Tibial nerve (tissue), 4 donors: ENCODE measurements around the gene BPIFB6. TPM values are rescaled to one million over a fixed set of nuclear protein-coding genes. Genes with fewer than 3 reads are reported as not detected.

Experiments
- DNase-seq, 2 donors: peaks; one replicate each; pipeline ENCODE4 v3.0.0-alpha.2; 2019; ENCODE audit warnings: low spot score in 2 of 2
- H3K27ac ChIP-seq, 4 donors: fragments of 200-600 bp; sonication (generic) in 3 of 4; one replicate each; pipeline ENCODE4 v1.5.1; 2017 to 2019; ENCODE audit warnings: mild to moderate bottlenecking in 1 of 4
- H3K27me3 ChIP-seq, 2 donors: fragments of 200-600 bp; sonication (generic) in 1 of 2; one replicate each; pipeline versions ENCODE4 v1.5.1 to v1.6.0; 2017 to 2019
- H3K36me3 ChIP-seq, 3 donors: fragments of 200-600 bp; sonication (generic); one replicate each; pipeline ENCODE4 v1.5.1; 2018 to 2019
- H3K4me1 ChIP-seq, 4 donors: fragments of 200-600 bp; sonication (generic) in 3 of 4; one replicate each; pipeline ENCODE4 v1.5.1; 2017 to 2019
- H3K4me3 ChIP-seq, 4 donors: fragments of 200-600 bp; sonication (generic) in 3 of 4; one replicate each; pipeline ENCODE4 v1.5.1; 2017 to 2019; ENCODE audit warnings: mild to moderate bottlenecking in 1 of 4, moderate library complexity in 1 of 4
- H3K9me3 ChIP-seq, 4 donors: fragments of 200-600 bp; sonication (generic) in 3 of 4; one replicate each; pipeline ENCODE4 v1.5.1; 2017 to 2019
- CTCF ChIP-seq, 5 experiments: fragments of 200-600 bp in 3 of 5; fragments of 450-650 bp in 2 of 5; sonication (generic) in 3 of 5; IDR thresholded peaks; one replicate each; pipeline ENCODE4 v1.5.1; 2016 to 2019; ENCODE audit warnings: antibody characterized with exemption in 5 of 5, mild to moderate bottlenecking in 3 of 5, moderate library complexity in 2 of 5
- EP300 ChIP-seq, 2 donors: sonication (generic); formaldehyde crosslinking; IDR thresholded peaks; one replicate each; pipeline ENCODE4 v1.6.1; 2017; ENCODE audit warnings: antibody characterized with exemption in 2 of 2, mild to moderate bottlenecking in 1 of 2
- POLR2A ChIP-seq, 2 donors: fragments of 450-650 bp; IDR thresholded peaks; one replicate each; pipeline ENCODE4 v1.6.1; 2017; ENCODE audit warnings: antibody characterized with exemption in 2 of 2, mild to moderate bottlenecking in 2 of 2, moderate library complexity in 2 of 2
- WGBS, 2 donors: methylation state at CpG; one replicate each; pipeline ENCODE4 v1.1.5; 2018; 5-methylcytosine and 5-hydroxymethylcytosine counted together
- total RNA-seq, 4 donors: library from RNA; depleted of rRNA; stranded (reverse); fragments of >200 nt; gene quantifications; one replicate each; pipeline ENCODE4 v1.1.0, GENCODE V29; 2016

BPIFB6 gene
- total RNA-seq, 4 donors from 2014 or later, result not detected

GRCh38 chr20:33009214-33010132 is 22.0 kb upstream of the BPIFB6 start:
- DNase-seq, result no peak
- Histone ChIP-seq H3K4me1 (no peaks in the 10 kb centered on the region), H3K27me3 (peaks cover 0 to 8% of the 10 kb centered on the region in 2 donors), H3K9me3 (peaks cover 0 to 19% (median 0%) of the 10 kb centered on the region in 4 donors), H3K27ac (no peak overlapping the region), H3K4me3 (no peak overlapping the region), H3K36me3 (no peaks in the 10 kb centered on the region)
- 56 to 57% methylated on average over 19 of the region's 19 CpGs for WGBS, 2 donors
- TF ChIP-seq CTCF (IDR thresholded peaks at IDR 0.05), result no peak
- TF ChIP-seq EP300 (IDR thresholded peaks at IDR 0.05), result no peak
- TF ChIP-seq POLR2A (IDR thresholded peaks at IDR 0.05), result no peak

DNA sequence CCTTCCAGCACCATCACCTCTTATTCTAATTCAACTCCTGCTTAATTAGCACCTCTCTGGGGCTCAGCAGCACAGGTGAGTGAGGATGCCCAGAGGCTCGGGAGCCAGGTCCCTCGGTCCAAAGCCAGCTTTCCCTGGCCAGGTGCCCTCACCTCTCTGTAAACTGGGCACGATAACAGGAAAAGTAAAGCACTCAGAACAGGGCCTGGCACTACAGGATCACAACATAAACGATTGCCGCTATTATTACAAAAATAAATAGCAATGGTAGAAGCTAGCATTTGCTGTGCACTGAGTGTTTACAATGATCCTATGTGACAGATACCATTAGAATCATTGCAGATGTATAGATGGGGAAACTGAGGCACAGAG is 21.3 kb upstream of the BPIFB6 start:
- peaks cover 0 to 12% (median 0%) of the 10 kb centered on the region in 4 donors for H3K9me3 ChIP-seq
- no peak overlapping the region for H3K27ac ChIP-seq
- WGBS, 2 donors, result 75 to 78% methylated on average over 5 of the region's 5 CpGs
- peaks cover 0 to 8% of the 10 kb centered on the region in 2 donors for H3K27me3 ChIP-seq
- H3K36me3 ChIP-seq, result no peaks in the 10 kb centered on the region
- DNase-seq, result no peak
- no peak overlapping the region for H3K4me3 ChIP-seq
- TF ChIP-seq EP300 (IDR thresholded peaks at IDR 0.05), result no peak
- no peak for TF ChIP-seq CTCF (IDR thresholded peaks at IDR 0.05)
- no peak for TF ChIP-seq POLR2A (IDR thresholded peaks at IDR 0.05)
- no peaks in the 10 kb centered on the region for H3K4me1 ChIP-seq

- H3K36me3 ChIP-seq, result no peaks in the 10 kb centered on the region
- 85 to 86% methylated on average over 4 to 8 of the region's 8 CpGs for WGBS, 2 donors
- no peak overlapping the region for H3K4me3 ChIP-seq
- peaks cover 0 to 8% of the 10 kb centered on the region in 2 donors for H3K27me3 ChIP-seq
- H3K4me1 ChIP-seq, result no peaks in the 10 kb centered on the region
- TF ChIP-seq EP300 (IDR thresholded peaks at IDR 0.05) (no peak), POLR2A (IDR thresholded peaks at IDR 0.05) (no peak), CTCF (IDR thresholded peaks at IDR 0.05) (no peak)
- H3K27ac ChIP-seq, result no peak overlapping the region
- H3K9me3 ChIP-seq, result peaks cover 0 to 5% (median 0%) of the 10 kb centered on the region in 4 donors
- no peak for DNase-seq
These were observed 20.6 kb upstream of the BPIFB6 start for GRCh38 chr20:33010674-33011449.

- Histone ChIP-seq H3K4me3 (no peak overlapping the region), H3K27ac (no peak overlapping the region), H3K27me3 (peaks cover 0 to 8% of the 10 kb centered on the region in 2 donors), H3K9me3 (no peaks in the 10 kb centered on the region), H3K4me1 (no peaks in the 10 kb centered on the region), H3K36me3 (no peaks in the 10 kb centered on the region)
- TF ChIP-seq EP300 (IDR thresholded peaks at IDR 0.05) (no peak), CTCF (IDR thresholded peaks at IDR 0.05) (no peak), POLR2A (IDR thresholded peaks at IDR 0.05) (no peak)
- no peak for DNase-seq
- 86 to 88% methylated on average over 15 of the region's 15 CpGs for WGBS, 2 donors
These were observed 18.9 kb upstream of the BPIFB6 start for GRCh38 chr20:33012327-33013189.
